HG03432 (cell line): Measurements from ENCODE around the gene SERPINB11.
"Not testable (repeated sequence)": the region's sequence is repeated elsewhere in the genome, so short reads cannot be mapped to it uniquely, and the experiment has no call there.

Source experiments
- ATAC-seq: cut with Tn5 transposase; IDR thresholded peaks from one replicate; pipeline ENCODE4 v1.9.1; 2021; ENCODE audit warnings: mild to moderate bottlenecking, moderate library complexity; ENCODE audit not compliant: unreplicated experiment

Gene SERPINB11

GRCh38 chr18:63725682-63726480 lies 23.1 kb downstream of the SERPINB11 start:
- ATAC-seq: no peak

- ATAC-seq: no peak
These were observed 28.0 kb downstream of the SERPINB11 start for GRCh38 chr18:63730773-63731172.

GRCh38 chr18:63731215-63731614 lies 28.5 kb downstream of the SERPINB11 start:
- ATAC-seq: no peak

- no peak for ATAC-seq
These were observed 34.1 kb downstream of the SERPINB11 start for GRCh38 chr18:63736876-63737275.

- ATAC-seq: no peak
These were observed 39.0 kb downstream of the SERPINB11 start for GRCh38 chr18:63741769-63742168.

- no peak for ATAC-seq
These were observed 44.2 kb downstream of the SERPINB11 start for GRCh38 chr18:63747006-63747405.

- ATAC-seq: no peak
These were observed 46.7 kb downstream of the SERPINB11 start for GRCh38 chr18:63749489-63749888.

- no peak for ATAC-seq
These were observed 49.9 kb downstream of the SERPINB11 start for GRCh38 chr18:63752636-63753035.

GRCh38 chr18:63753676-63754075 lies 50.9 kb downstream of the SERPINB11 start:
- no peak for ATAC-seq

- no peak for ATAC-seq
These were observed 54.8 kb downstream of the SERPINB11 start for GRCh38 chr18:63757541-63757940.

- ATAC-seq: no peak
These were observed 56.0 kb downstream of the SERPINB11 start for GRCh38 chr18:63758615-63759240.

- ATAC-seq: not testable (repeated sequence)
These were observed 57.0 kb downstream of the SERPINB11 start for GRCh38 chr18:63759786-63760185.

- no peak for ATAC-seq
These were observed 59.8 kb downstream of the SERPINB11 start for GRCh38 chr18:63762518-63762917.

- ATAC-seq: no peak
These were observed 61.3 kb downstream of the SERPINB11 start for GRCh38 chr18:63763831-63764600.

- ATAC-seq: no peak
These were observed 63.1 kb downstream of the SERPINB11 start for GRCh38 chr18:63765837-63766236.
